IMR-90 (cell line): Measurements from ENCODE around the gene EMSY. TPM values are rescaled to one million over a fixed set of nuclear protein-coding genes. Genes with fewer than 3 reads are reported as not detected.
A peak's percentile ranks its signal among the peaks of the same experiment; 100 is the strongest.

ENCODE experiments used
- ATAC-seq: fragments of 200-7000 bp; cut with Tn5 transposase; 2 replicates; pipeline ENCODE4 v1.9.1; 2020; ENCODE audit warnings: low read depth, mild to moderate bottlenecking, moderate library complexity
- BruUV-seq: library from RNA; stranded (reverse); fragments of 400-500 nt; replicated peaks from 2 replicates; lab custom pipeline; 2021; lab: Mats Ljungman, UMichigan
- CTCF ChIA-PET: fragments of 300-600 bp; formaldehyde crosslinking; extraction: SDS; loops from one replicate; lab custom pipeline; 2021; ENCODE audit warnings: antibody characterized with exemption; lab: Yijun Ruan, JAX
- POLR2A ChIA-PET: fragments of 300-600 bp; sonication (Branson Sonifier 250); formaldehyde crosslinking; loops from one replicate; lab custom pipeline; 2022; ENCODE audit warnings: antibody characterized with exemption; ENCODE audit not compliant: unreplicated experiment; lab: Charles Lee
- DNase-seq: peaks from one replicate; pipeline ENCODE4 v3.0.0; 2013
- H2AFZ ChIP-seq: replicated peaks from 2 replicates; pipeline ENCODE3; 2013; ENCODE audit warnings: low read length, mild to moderate bottlenecking; ENCODE audit not compliant: poor library complexity
- H2AK5ac ChIP-seq: 2 replicates; pipeline ENCODE4 v1.6.1; 2013; ENCODE audit warnings: low read depth, low read length, inconsistent platforms
- H2AK9ac ChIP-seq: replicated peaks from 2 replicates; pipeline ENCODE3; 2013; ENCODE audit warnings: mild to moderate bottlenecking, low read depth, low read length, moderate library complexity; ENCODE audit not compliant: poor library complexity
- H2BK120ac ChIP-seq: 2 replicates; pipeline ENCODE4 v1.6.1; 2013; ENCODE audit warnings: low read depth, low read length, inconsistent platforms
- H2BK15ac ChIP-seq: 3 replicates; pipeline ENCODE4 v1.6.1; 2013; ENCODE audit warnings: low read depth, low read length, inconsistent platforms
- H2BK20ac ChIP-seq: 2 replicates; pipeline ENCODE4 v1.6.1; 2013; ENCODE audit warnings: low read depth, mild to moderate bottlenecking, inconsistent platforms, low read length, moderate library complexity
- H2BK5ac ChIP-seq: 2 replicates; pipeline ENCODE4 v1.6.1; 2013; ENCODE audit warnings: mild to moderate bottlenecking, low read depth, low read length, inconsistent platforms; ENCODE audit not compliant: poor library complexity, severe bottlenecking
- H3K14ac ChIP-seq: replicated peaks from 2 replicates; pipeline ENCODE4 v1.6.1; 2013; ENCODE audit warnings: low read depth, low read length, inconsistent platforms
- H3K18ac ChIP-seq: 2 replicates; pipeline ENCODE4 v1.6.1; 2013; ENCODE audit warnings: low read depth, low read length, control low read depth
- H3K23ac ChIP-seq: 2 replicates; pipeline ENCODE4 v1.6.1; 2013; ENCODE audit warnings: low read depth, low read length, inconsistent platforms
- H3K27ac ChIP-seq: 2 replicates; pipeline ENCODE4 v1.5.1; 2013; ENCODE audit warnings: mild to moderate bottlenecking, control low read depth, low read length; ENCODE audit not compliant: insufficient read depth
- H3K27me3 ChIP-seq: 2 replicates; pipeline ENCODE4 v1.6.1; 2013; ENCODE audit warnings: low read length; ENCODE audit not compliant: control insufficient read depth, insufficient read depth
- H3K36me3 ChIP-seq: 2 replicates; pipeline ENCODE4 v1.6.1; 2013; ENCODE audit warnings: low read length, mixed read lengths; ENCODE audit not compliant: control insufficient read depth, insufficient read depth
- H3K4ac ChIP-seq: 2 replicates; pipeline ENCODE4 v1.6.1; 2013; ENCODE audit warnings: low read depth, low read length, inconsistent platforms
- H3K4me1 ChIP-seq: 2 replicates; pipeline ENCODE4 v1.6.1; 2013; ENCODE audit warnings: low read length, mixed read lengths; ENCODE audit not compliant: control insufficient read depth, insufficient read depth
- H3K4me2 ChIP-seq: 2 replicates; pipeline ENCODE4 v1.6.1; 2013; ENCODE audit warnings: low read depth, mild to moderate bottlenecking, control low read depth, low read length, moderate library complexity
- H3K4me3 ChIP-seq: 2 replicates; pipeline ENCODE4 v1.5.1; 2013; ENCODE audit warnings: low read depth, mild to moderate bottlenecking, control low read depth, low read length, moderate library complexity; ENCODE audit not compliant: insufficient read depth
- H3K56ac ChIP-seq: 2 replicates; pipeline ENCODE4 v1.6.1; 2013; ENCODE audit warnings: low read length, inconsistent platforms; ENCODE audit not compliant: insufficient read depth; ENCODE audit errors: extremely low read depth
- H3K79me1 ChIP-seq, 2 experiments: 2 replicates each; pipeline ENCODE4 v1.6.1; 2013; ENCODE audit warnings: low read length in 2 of 2, inconsistent platforms in 1 of 2, low read depth in 1 of 2
- H3K9ac ChIP-seq: 2 replicates; pipeline ENCODE4 v1.6.1; 2013; ENCODE audit warnings: low read depth, low read length, control low read depth
- H3K9me1 ChIP-seq: 2 replicates; pipeline ENCODE4 v1.6.1; 2013; ENCODE audit warnings: low read length, inconsistent platforms; ENCODE audit not compliant: insufficient read depth
- H3K9me3 ChIP-seq: 2 replicates; pipeline ENCODE4 v1.6.1; 2013; ENCODE audit warnings: low read length; ENCODE audit not compliant: control insufficient read depth, insufficient read depth
- H4K20me1 ChIP-seq: 2 replicates; pipeline ENCODE4 v1.6.1; 2013; ENCODE audit warnings: low read length, inconsistent platforms; ENCODE audit not compliant: insufficient read depth
- H4K5ac ChIP-seq: 2 replicates; pipeline ENCODE4 v1.6.1; 2013; ENCODE audit warnings: mild to moderate bottlenecking, low read depth, low read length, control low read depth
- H4K8ac ChIP-seq, 2 experiments: 2 replicates each; pipeline ENCODE4 v1.6.1; 2013; ENCODE audit warnings: low read depth in 2 of 2, low read length in 2 of 2, control low read depth in 1 of 2, inconsistent platforms in 1 of 2
- H4K91ac ChIP-seq: 2 replicates; pipeline ENCODE4 v1.6.1; 2013; ENCODE audit warnings: low read depth, low read length, inconsistent platforms; ENCODE audit not compliant: insufficient read depth
- CTCF ChIP-seq: conservative IDR thresholded peaks from 2 replicates; pipeline ENCODE4 v1.5.1; 2012; ENCODE audit warnings: mild to moderate bottlenecking, low read depth, low read length, improper control_type of control experiment
- FOS ChIP-seq: fragments of 150-350 bp; IDR thresholded peaks from 2 replicates; pipeline ENCODE4 v1.6.1; 2016; ENCODE audit warnings: low read depth, low read length
- MAFK ChIP-seq: IDR thresholded peaks from 2 replicates; pipeline ENCODE4 v1.6.1; 2012; ENCODE audit warnings: low read depth, low read length, improper control_type of control experiment
- RAD21 ChIP-seq: IDR thresholded peaks from 2 replicates; pipeline ENCODE4 v1.6.1; 2012; ENCODE audit warnings: low read length, improper control_type of control experiment
- USF2 ChIP-seq: fragments of 150-350 bp; IDR thresholded peaks from 2 replicates; pipeline ENCODE4 v1.6.1; 2017; ENCODE audit warnings: mild to moderate bottlenecking, antibody characterized with exemption, low read length, low read depth
- WGBS, 2 experiments: methylation state at CpG; one replicate each; pipeline versions ENCODE4 v1.1.5 to v1.1.7; 2013; ENCODE audit warnings: missing lambda C conversion rate in 2 of 2; ENCODE audit not compliant: insufficient read length in 1 of 2; ENCODE audit errors: extremely low coverage in 2 of 2; 5-methylcytosine and 5-hydroxymethylcytosine counted together
- dilution Hi-C: fragments of 300-500 bp; cut with HindIII; formaldehyde crosslinking; loops from one replicate; pipeline ENCODE4 v1.14.3; 2018; ENCODE audit warnings: low sequenced_read_pairs; ENCODE audit not compliant: unreplicated experiment
- in situ Hi-C: fragments of 300-500 bp; cut with MboI; formaldehyde crosslinking; loops from 3 replicates; pipeline ENCODE4 v1.14.3; 2019; ENCODE audit warnings: low sequenced_read_pairs, inconsistent platforms, mixed read lengths
- intact Hi-C: fragments of 100-400 bp; cut with micrococcal nuclease; formaldehyde crosslinking; loops from 2 replicates; pipeline ENCODE4 v1.10.0; 2022
- polyA plus RNA-seq, 3 experiments: library from polyadenylated mRNA; depleted of rRNA; stranded (reverse); fragments of >200 nt; gene quantifications; 2 replicates each; pipeline ENCODE4 v1.2.3, GENCODE V29; 2012; ENCODE audit warnings: low replicate concordance in 1 of 3
- total RNA-seq: library from RNA; depleted of rRNA; stranded (reverse); fragments of >200 nt; gene quantifications from 2 replicates; pipeline ENCODE4 v1.2.3, GENCODE V29; 2012

EMSY gene
- total and polyA plus RNA-seq, 2 of the 4 experiments (the other 2 are of a cell fraction): 14.1 to 22.0 TPM

GRCh38 chr11:76579056-76579751 is 134.4 kb downstream of the EMSY start:
- no peak overlapping the region for H2BK5ac ChIP-seq
- H3K9me1 ChIP-seq: peaks cover 19% of the 10 kb centered on the region
- peak overlapping the region; percentile 64; the same call in 1 of the 2 replicates for H4K5ac ChIP-seq
- H2BK20ac ChIP-seq: peak overlapping the region; percentile 47; the same call in 1 of the 2 replicates
- H3K18ac ChIP-seq: peak overlapping the region; percentile 38; the same call in 1 of the 2 replicates
- H3K27me3 ChIP-seq: no peaks in the 10 kb centered on the region
- ChIA-PET POLR2A (no interaction called here), CTCF (no interaction called here)
- H2BK15ac ChIP-seq: peak overlapping the region; percentile 60; the same call in 2 of the 3 replicates
- H3K4me3 ChIP-seq: no peak overlapping the region
- H2BK120ac ChIP-seq: peak overlapping the region; percentile 72; the same call in 1 of the 2 replicates
- H3K4me2 ChIP-seq: no peak overlapping the region
- no peak for DNase-seq
- H3K4ac ChIP-seq: peak overlapping the region; percentile 61
- intact Hi-C loops (no loop called here), dilution Hi-C loops (no loop called here), in situ Hi-C loops (no loop called here)
- H2AK9ac ChIP-seq: peak overlapping the region; percentile 19
- peak overlapping the region in 1 of 2 experiments; percentile 49; a peak in 1 of 4 replicates for H4K8ac ChIP-seq
- TF ChIP-seq USF2 (no peak), FOS (no peak), MAFK (no peak), RAD21 (0 out of 2 replicates have a peak, but pooled peaks have one; percentile 19), CTCF (0 out of 2 replicates have a peak, but pooled peaks have one; percentile 6)
- peak overlapping the region; percentile 64 for H3K23ac ChIP-seq
- peaks cover 22% of the 10 kb centered on the region for H3K4me1 ChIP-seq
- peak overlapping the region; percentile 40; the same call in 1 of the 2 replicates for H4K91ac ChIP-seq
- no TSS peak for BruUV-seq
- 67% methylated on average over 2 of the region's 18 CpGs; no CpG with 5 or more reads in 1 of the 2 experiments for WGBS, 2 experiments
- H4K20me1 ChIP-seq: no peaks in the 10 kb centered on the region
- H3K27ac ChIP-seq: no peak overlapping the region
- H3K9me3 ChIP-seq: no peaks in the 10 kb centered on the region
- peak overlapping the region; percentile 81 for H3K14ac ChIP-seq
- no peak overlapping the region for H3K56ac ChIP-seq
- no peak overlapping the region for H3K9ac ChIP-seq
- no peaks in the 10 kb centered on the region for H3K79me1 ChIP-seq
- peak overlapping the region; percentile 43; the same call in 1 of the 2 replicates for H2AK5ac ChIP-seq
- ATAC-seq: no peak
- H2AFZ ChIP-seq: peak overlapping the region; percentile 82
- no peaks in the 10 kb centered on the region for H3K36me3 ChIP-seq
